Esophagus muscularis mucosa (tissue), 3 donors: ENCODE data around the gene GREB1.

Source experiments
- POLR2A ChIP-seq: fragments of 450-650 bp; IDR thresholded peaks from one replicate; pipeline ENCODE4 v1.6.1; 2017; ENCODE audit warnings: antibody characterized with exemption, moderate library complexity, mild to moderate bottlenecking, low read depth
- POLR2AphosphoS5 ChIP-seq, 2 donors: sonication (generic); formaldehyde crosslinking; IDR thresholded peaks; one replicate each; pipeline ENCODE4 v1.6.1; 2017; ENCODE audit warnings: antibody characterized with exemption in 2 of 2
- TF ChIP-seq, protein P1 (sequence below), 3 experiments: fragments of 200-600 bp in 2 of 3; fragments of 450-650 bp in 1 of 3; sonication (generic) in 2 of 3; IDR thresholded peaks; one replicate each; pipeline ENCODE4 v1.5.1; 2017 to 2019; ENCODE audit warnings: antibody characterized with exemption in 3 of 3, mild to moderate bottlenecking in 2 of 3, moderate library complexity in 1 of 3

DNA sequence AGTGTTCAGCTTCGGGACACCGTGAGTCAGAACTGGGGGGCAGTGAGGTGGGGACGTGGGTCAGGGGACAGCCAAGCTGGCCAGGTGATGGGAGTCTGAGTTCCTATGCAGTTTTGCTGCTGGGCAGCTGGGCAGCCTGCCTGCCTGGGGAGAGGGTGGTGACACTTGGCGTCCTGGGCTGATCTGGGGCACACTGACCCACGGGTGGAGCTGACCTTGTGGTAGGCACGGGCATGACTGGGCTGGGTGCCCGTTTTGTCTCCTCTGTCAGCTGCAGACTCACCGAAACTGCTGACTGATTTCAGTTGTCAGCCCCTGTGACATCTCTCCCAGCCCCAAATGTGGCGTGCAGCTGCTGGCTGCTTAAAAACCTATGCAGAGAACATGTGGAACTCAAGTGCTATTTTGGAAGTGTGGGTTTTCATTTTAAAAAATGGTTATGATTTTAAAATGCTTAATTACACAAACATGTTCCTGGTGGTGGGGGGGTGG is 35.3 kb upstream of the GREB1 start:
- TF ChIP-seq POLR2A (no peak), POLR2AphosphoS5 (IDR thresholded peaks at IDR 0.05) (peak in 1 of 2 donors; percentile 16)
- TF ChIP-seq, protein P1, sequence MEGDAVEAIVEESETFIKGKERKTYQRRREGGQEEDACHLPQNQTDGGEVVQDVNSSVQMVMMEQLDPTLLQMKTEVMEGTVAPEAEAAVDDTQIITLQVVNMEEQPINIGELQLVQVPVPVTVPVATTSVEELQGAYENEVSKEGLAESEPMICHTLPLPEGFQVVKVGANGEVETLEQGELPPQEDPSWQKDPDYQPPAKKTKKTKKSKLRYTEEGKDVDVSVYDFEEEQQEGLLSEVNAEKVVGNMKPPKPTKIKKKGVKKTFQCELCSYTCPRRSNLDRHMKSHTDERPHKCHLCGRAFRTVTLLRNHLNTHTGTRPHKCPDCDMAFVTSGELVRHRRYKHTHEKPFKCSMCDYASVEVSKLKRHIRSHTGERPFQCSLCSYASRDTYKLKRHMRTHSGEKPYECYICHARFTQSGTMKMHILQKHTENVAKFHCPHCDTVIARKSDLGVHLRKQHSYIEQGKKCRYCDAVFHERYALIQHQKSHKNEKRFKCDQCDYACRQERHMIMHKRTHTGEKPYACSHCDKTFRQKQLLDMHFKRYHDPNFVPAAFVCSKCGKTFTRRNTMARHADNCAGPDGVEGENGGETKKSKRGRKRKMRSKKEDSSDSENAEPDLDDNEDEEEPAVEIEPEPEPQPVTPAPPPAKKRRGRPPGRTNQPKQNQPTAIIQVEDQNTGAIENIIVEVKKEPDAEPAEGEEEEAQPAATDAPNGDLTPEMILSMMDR (IDR thresholded peaks at IDR 0.05): no peak
